ENCODE measurements around the gene FAR1.

DNA sequence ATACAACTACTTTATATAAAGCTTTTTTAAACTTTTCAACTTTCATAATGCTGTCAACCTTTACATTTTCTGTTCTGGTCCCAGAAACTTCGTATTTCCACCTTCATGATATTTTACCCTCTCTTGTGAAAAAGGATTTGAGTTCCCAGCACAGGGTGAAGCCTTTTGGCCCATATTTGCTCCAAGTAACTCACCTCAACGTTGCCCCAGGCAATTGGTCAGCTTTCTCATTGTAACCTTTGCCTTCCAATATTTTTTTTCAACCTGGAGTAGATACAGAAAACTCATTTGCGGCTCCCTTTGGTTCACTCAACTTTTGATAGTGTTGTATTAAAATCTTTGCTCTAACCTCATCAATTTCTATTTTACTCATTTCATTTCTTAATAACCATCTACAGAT lies 21.1 kb upstream of the FAR1 start:
- TF ChIP-seq POLR2AphosphoS5 (IDR thresholded peaks at IDR 0.05), result no peak
- no peak for TF ChIP-seq POLR2A (IDR thresholded peaks at IDR 0.05)
- TF ChIP-seq, protein P1, sequence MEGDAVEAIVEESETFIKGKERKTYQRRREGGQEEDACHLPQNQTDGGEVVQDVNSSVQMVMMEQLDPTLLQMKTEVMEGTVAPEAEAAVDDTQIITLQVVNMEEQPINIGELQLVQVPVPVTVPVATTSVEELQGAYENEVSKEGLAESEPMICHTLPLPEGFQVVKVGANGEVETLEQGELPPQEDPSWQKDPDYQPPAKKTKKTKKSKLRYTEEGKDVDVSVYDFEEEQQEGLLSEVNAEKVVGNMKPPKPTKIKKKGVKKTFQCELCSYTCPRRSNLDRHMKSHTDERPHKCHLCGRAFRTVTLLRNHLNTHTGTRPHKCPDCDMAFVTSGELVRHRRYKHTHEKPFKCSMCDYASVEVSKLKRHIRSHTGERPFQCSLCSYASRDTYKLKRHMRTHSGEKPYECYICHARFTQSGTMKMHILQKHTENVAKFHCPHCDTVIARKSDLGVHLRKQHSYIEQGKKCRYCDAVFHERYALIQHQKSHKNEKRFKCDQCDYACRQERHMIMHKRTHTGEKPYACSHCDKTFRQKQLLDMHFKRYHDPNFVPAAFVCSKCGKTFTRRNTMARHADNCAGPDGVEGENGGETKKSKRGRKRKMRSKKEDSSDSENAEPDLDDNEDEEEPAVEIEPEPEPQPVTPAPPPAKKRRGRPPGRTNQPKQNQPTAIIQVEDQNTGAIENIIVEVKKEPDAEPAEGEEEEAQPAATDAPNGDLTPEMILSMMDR (IDR thresholded peaks at IDR 0.05), result no peak
- no peak for TF ChIP-seq EP300 (IDR thresholded peaks at IDR 0.05)

All from gastroesophageal sphincter (tissue), 3 donors.